ENCODE results near the gene NOD1.
"Not testable (repeated sequence)": the region's sequence is repeated elsewhere in the genome, so short reads cannot be mapped to it uniquely, and the experiment has no call there.

NOD1 gene

DNA sequence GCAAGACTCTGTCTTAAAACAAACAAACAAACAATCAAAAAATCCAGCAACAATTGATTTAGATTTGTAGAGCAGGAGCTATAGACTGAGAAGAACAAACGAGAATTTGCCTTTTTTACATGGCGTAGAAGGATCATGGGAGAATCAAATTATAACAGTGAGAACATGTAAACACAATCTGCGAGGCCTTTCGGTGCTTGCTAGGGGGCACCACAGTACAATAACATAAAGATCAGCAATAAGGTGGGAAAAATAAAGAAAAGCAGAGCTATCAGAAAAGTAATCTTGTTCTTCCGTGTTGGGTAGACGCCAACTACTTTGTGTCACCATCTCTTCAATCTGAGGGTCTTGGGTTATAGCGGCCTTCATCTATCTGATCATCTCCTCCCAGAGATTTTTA, 82.2 kb downstream of the NOD1 start:
- H3K9me3 ChIP-seq (ENCODE audit: low read length), result no peaks in the 10 kb centered on the region
- H3K4me1 ChIP-seq (ENCODE audit: insufficient read depth, low read length), result no peaks in the 10 kb centered on the region
- H3K27me3 ChIP-seq (ENCODE audit: control insufficient read depth in 1 of 2, insufficient read depth in 2 of 2, low read length in 2 of 2), result no peaks in the 10 kb centered on the region
- no peaks in the 10 kb centered on the region for H3K36me3 ChIP-seq (ENCODE audit: insufficient read depth, low read length)
- H3K4me3 ChIP-seq (ENCODE audit: low read depth in 1 of 2, low read length in 2 of 2), result no peak overlapping the region
- H3K27ac ChIP-seq (ENCODE audit: low read depth, low read length), result no peak overlapping the region
- no peak overlapping the region for H3K9ac ChIP-seq (ENCODE audit: low read length)

DNA sequence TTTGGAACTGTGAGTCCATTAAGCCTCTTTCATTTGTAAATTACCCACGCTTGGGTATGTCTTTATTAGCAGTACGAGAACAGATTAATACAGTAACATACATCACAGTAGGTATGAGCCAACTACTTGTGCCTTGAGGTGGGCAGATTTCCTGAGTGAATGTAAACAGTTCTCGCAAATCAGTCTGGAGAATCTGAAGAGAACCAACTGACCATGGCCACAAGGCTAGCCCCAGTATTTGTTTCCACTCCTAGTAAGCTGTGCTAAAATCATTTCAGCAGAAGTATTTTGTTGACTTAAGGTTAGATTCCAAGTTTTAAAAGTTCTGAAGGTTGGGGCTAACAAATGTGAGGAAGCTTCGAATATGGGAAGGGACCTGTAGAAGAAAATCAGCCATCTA, 82.9 kb downstream of the NOD1 start:
- H3K9ac ChIP-seq (ENCODE audit: low read length), result no peak overlapping the region
- no peaks in the 10 kb centered on the region for H3K9me3 ChIP-seq (ENCODE audit: low read length)
- H3K4me3 ChIP-seq (ENCODE audit: low read depth in 1 of 2, low read length in 2 of 2), result no peak overlapping the region
- H3K27ac ChIP-seq (ENCODE audit: low read depth, low read length), result no peak overlapping the region
- no peaks in the 10 kb centered on the region for H3K36me3 ChIP-seq (ENCODE audit: insufficient read depth, low read length)
- H3K4me1 ChIP-seq (ENCODE audit: insufficient read depth, low read length), result no peaks in the 10 kb centered on the region
- H3K27me3 ChIP-seq (ENCODE audit: control insufficient read depth in 1 of 2, insufficient read depth in 2 of 2, low read length in 2 of 2), result no peaks in the 10 kb centered on the region

DNA sequence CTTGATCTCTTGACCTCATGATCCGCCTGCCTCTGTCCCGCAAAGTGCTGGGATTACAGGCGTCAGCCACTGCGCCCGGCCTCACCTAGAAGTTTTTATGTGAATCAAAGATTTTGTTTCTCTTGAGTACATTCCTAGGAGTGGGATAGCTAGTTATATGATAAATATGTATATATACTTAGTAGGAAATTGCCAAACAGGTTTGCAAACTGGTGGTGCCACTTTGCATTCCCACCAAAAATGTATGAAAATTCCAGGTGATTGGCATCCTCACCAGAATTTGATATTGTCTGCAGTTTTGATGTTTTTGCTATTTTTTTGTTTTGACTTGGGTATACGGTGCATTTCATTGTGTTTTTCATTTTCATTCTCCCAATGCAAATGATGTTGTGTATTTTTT, 86.8 kb downstream of the NOD1 start:
- Histone ChIP-seq H3K9me3 (ENCODE audit: low read length) (no peaks in the 10 kb centered on the region), H3K9ac (ENCODE audit: low read length) (no peak overlapping the region), H3K4me3 (ENCODE audit: low read depth in 1 of 2, low read length in 2 of 2) (no peak overlapping the region), H3K4me1 (ENCODE audit: insufficient read depth, low read length) (no peaks in the 10 kb centered on the region), H3K27me3 (ENCODE audit: control insufficient read depth in 1 of 2, insufficient read depth in 2 of 2, low read length in 2 of 2) (no peaks in the 10 kb centered on the region), H3K36me3 (ENCODE audit: insufficient read depth, low read length) (no peaks in the 10 kb centered on the region), H3K27ac (ENCODE audit: low read depth, low read length) (no peak overlapping the region)

DNA sequence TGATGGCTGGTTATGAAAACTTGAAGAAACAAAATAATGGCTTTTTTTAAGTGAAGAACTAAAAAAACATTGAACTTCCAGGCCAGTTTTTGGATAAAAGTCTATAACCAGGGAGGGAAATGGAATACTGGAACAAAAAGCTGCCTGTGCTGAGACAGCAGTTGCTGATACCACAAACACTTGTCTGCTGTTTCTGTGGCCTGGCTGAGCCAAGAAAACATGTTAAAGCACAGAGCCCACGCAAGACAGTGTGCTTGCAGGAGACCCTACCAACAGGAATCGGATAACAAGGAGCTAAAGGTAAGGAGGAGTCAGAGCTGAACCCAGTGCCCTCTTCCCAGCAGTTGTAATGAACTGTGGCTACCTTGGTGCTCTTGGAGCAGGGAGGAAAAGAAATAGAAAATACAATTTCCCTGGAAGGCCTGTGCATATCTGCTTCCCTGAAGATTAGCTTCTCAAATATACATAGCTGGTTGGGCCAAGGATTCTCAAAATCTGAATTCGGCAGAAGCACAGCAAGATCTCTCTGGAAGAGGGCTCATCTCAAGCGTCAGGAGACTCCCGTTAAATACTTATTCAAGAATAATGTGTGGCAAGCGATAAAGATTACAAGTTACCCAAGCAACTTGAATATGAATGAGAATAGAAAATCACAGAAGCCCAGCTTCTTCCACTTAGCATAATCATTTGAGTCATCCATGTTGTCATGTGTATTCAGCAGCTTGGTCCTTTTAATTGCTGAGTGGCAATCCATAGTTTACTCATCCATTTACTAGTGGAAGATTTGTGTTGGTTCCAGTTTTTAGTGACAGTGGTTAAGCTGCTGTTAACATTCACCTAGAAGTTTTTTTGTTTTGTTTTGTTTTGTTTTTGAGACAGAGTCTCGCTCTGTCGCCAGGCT, 87.6 kb downstream of the NOD1 start:
- H3K9ac ChIP-seq (ENCODE audit: low read length), result no peak overlapping the region
- H3K27ac ChIP-seq (ENCODE audit: low read depth, low read length), result no peak overlapping the region
- H3K4me1 ChIP-seq (ENCODE audit: insufficient read depth, low read length), result no peaks in the 10 kb centered on the region
- no peaks in the 10 kb centered on the region for H3K9me3 ChIP-seq (ENCODE audit: low read length)
- no peaks in the 10 kb centered on the region for H3K36me3 ChIP-seq (ENCODE audit: insufficient read depth, low read length)
- no peak overlapping the region for H3K4me3 ChIP-seq (ENCODE audit: low read depth in 1 of 2, low read length in 2 of 2)
- no peaks in the 10 kb centered on the region for H3K27me3 ChIP-seq (ENCODE audit: control insufficient read depth in 1 of 2, insufficient read depth in 2 of 2, low read length in 2 of 2)

- Histone ChIP-seq H3K4me1 (ENCODE audit: insufficient read depth, low read length) (no peaks in the 10 kb centered on the region), H3K27ac (ENCODE audit: low read depth, low read length) (no peak overlapping the region), H3K36me3 (ENCODE audit: insufficient read depth, low read length) (no peaks in the 10 kb centered on the region), H3K4me3 (ENCODE audit: low read depth in 1 of 2, low read length in 2 of 2) (no peak overlapping the region), H3K9ac (ENCODE audit: low read length) (no peak overlapping the region), H3K9me3 (ENCODE audit: low read length) (no peaks in the 10 kb centered on the region), H3K27me3 (ENCODE audit: control insufficient read depth in 1 of 2, insufficient read depth in 2 of 2, low read length in 2 of 2) (no peaks in the 10 kb centered on the region)
These were observed 88.8 kb downstream of the NOD1 start for GRCh38 chr7:30389791-30390190.

- Histone ChIP-seq H3K9ac (ENCODE audit: low read length) (no peak overlapping the region), H3K27me3 (ENCODE audit: control insufficient read depth in 1 of 2, insufficient read depth in 2 of 2, low read length in 2 of 2) (no peaks in the 10 kb centered on the region), H3K9me3 (ENCODE audit: low read length) (no peaks in the 10 kb centered on the region), H3K36me3 (ENCODE audit: insufficient read depth, low read length) (no peaks in the 10 kb centered on the region), H3K4me3 (ENCODE audit: low read depth in 1 of 2, low read length in 2 of 2) (no peak overlapping the region), H3K27ac (ENCODE audit: low read depth, low read length) (no peak overlapping the region), H3K4me1 (ENCODE audit: insufficient read depth, low read length) (no peaks in the 10 kb centered on the region)
These were observed 96.0 kb downstream of the NOD1 start for GRCh38 chr7:30382607-30383006.

GRCh38 chr7:30380824-30381223, 97.8 kb downstream of the NOD1 start:
- not testable (repeated sequence) for H3K9me3 ChIP-seq (ENCODE audit: low read length); H3K27me3 ChIP-seq (ENCODE audit: control insufficient read depth in 1 of 2, insufficient read depth in 2 of 2, low read length in 2 of 2); H3K4me3 ChIP-seq (ENCODE audit: low read depth in 1 of 2, low read length in 2 of 2); H3K9ac ChIP-seq (ENCODE audit: low read length); H3K27ac ChIP-seq (ENCODE audit: low read depth, low read length); H3K4me1 ChIP-seq (ENCODE audit: insufficient read depth, low read length); H3K36me3 ChIP-seq (ENCODE audit: insufficient read depth, low read length)

- no peaks in the 10 kb centered on the region for H3K27me3 ChIP-seq (ENCODE audit: control insufficient read depth in 1 of 2, insufficient read depth in 2 of 2, low read length in 2 of 2)
- H3K4me3 ChIP-seq (ENCODE audit: low read depth in 1 of 2, low read length in 2 of 2), result no peak overlapping the region
- no peaks in the 10 kb centered on the region for H3K4me1 ChIP-seq (ENCODE audit: insufficient read depth, low read length)
- no peaks in the 10 kb centered on the region for H3K36me3 ChIP-seq (ENCODE audit: insufficient read depth, low read length)
- no peak overlapping the region for H3K27ac ChIP-seq (ENCODE audit: low read depth, low read length)
- H3K9ac ChIP-seq (ENCODE audit: low read length), result no peak overlapping the region
- H3K9me3 ChIP-seq (ENCODE audit: low read length), result no peaks in the 10 kb centered on the region
These were observed 98.3 kb downstream of the NOD1 start for GRCh38 chr7:30380294-30380693.

- H3K27ac ChIP-seq (ENCODE audit: low read depth, low read length), result no peak overlapping the region
- no peaks in the 10 kb centered on the region for H3K9me3 ChIP-seq (ENCODE audit: low read length)
- H3K9ac ChIP-seq (ENCODE audit: low read length), result no peak overlapping the region
- H3K4me1 ChIP-seq (ENCODE audit: insufficient read depth, low read length), result no peaks in the 10 kb centered on the region
- no peaks in the 10 kb centered on the region for H3K36me3 ChIP-seq (ENCODE audit: insufficient read depth, low read length)
- H3K4me3 ChIP-seq (ENCODE audit: low read depth in 1 of 2, low read length in 2 of 2), result no peak overlapping the region
- H3K27me3 ChIP-seq (ENCODE audit: control insufficient read depth in 1 of 2, insufficient read depth in 2 of 2, low read length in 2 of 2), result no peaks in the 10 kb centered on the region
These were observed 98.8 kb downstream of the NOD1 start for GRCh38 chr7:30379741-30380140.

GRCh38 chr7:30379131-30379530, 99.5 kb downstream of the NOD1 start:
- Histone ChIP-seq H3K9ac (ENCODE audit: low read length) (no peak overlapping the region), H3K4me3 (ENCODE audit: low read depth in 1 of 2, low read length in 2 of 2) (no peak overlapping the region), H3K27ac (ENCODE audit: low read depth, low read length) (no peak overlapping the region), H3K4me1 (ENCODE audit: insufficient read depth, low read length) (no peaks in the 10 kb centered on the region), H3K9me3 (ENCODE audit: low read length) (no peaks in the 10 kb centered on the region), H3K27me3 (ENCODE audit: control insufficient read depth in 1 of 2, insufficient read depth in 2 of 2, low read length in 2 of 2) (no peaks in the 10 kb centered on the region), H3K36me3 (ENCODE audit: insufficient read depth, low read length) (no peaks in the 10 kb centered on the region)

- Histone ChIP-seq H3K4me1 (ENCODE audit: insufficient read depth, low read length) (no peaks in the 10 kb centered on the region), H3K27me3 (ENCODE audit: control insufficient read depth in 1 of 2, insufficient read depth in 2 of 2, low read length in 2 of 2) (no peaks in the 10 kb centered on the region), H3K36me3 (ENCODE audit: insufficient read depth, low read length) (no peaks in the 10 kb centered on the region), H3K27ac (ENCODE audit: low read depth, low read length) (no peak overlapping the region), H3K4me3 (ENCODE audit: low read depth in 1 of 2, low read length in 2 of 2) (no peak overlapping the region), H3K9ac (ENCODE audit: low read length) (no peak overlapping the region), H3K9me3 (ENCODE audit: low read length) (no peaks in the 10 kb centered on the region)
These were observed 100.3 kb downstream of the NOD1 start for GRCh38 chr7:30378275-30378674.

All from muscle layer of colon (tissue), 2 donors.